Endothelial cell of umbilical vein (primary cell): ENCODE data around the gene HSPA14. TPM values are rescaled to one million over a fixed set of nuclear protein-coding genes. Genes with fewer than 3 reads are reported as not detected.
A peak's percentile ranks its signal among the peaks of the same experiment; 100 is the strongest.

Source experiments
- BruUV-seq: library from RNA; stranded (reverse); fragments of 400-500 nt; replicated peaks from 2 replicates; lab custom pipeline; 2021; lab: Mats Ljungman, UMichigan
- CTCF ChIA-PET: fragments of 300-600, 350-600 bp; sonication (Branson Sonifier 250); formaldehyde crosslinking; loops from one replicate; lab custom pipeline; 2021; ENCODE audit warnings: antibody characterized with exemption, inconsistent platforms; lab: Charles Lee
- POLR2A ChIA-PET: fragments of 300-600, 350-600 bp; sonication (Branson Sonifier 250); formaldehyde crosslinking; loops from one replicate; lab custom pipeline; 2021; ENCODE audit warnings: antibody characterized with exemption, inconsistent platforms; lab: Charles Lee
- DNase-seq: peaks from one replicate; pipeline ENCODE4 v3.0.0-alpha.2; 2011; ENCODE audit warnings: low read depth, low spot score
- FAIRE-seq: peaks from 2 replicates; lab custom pipeline; 2011; peaks lifted over from hg19 to GRCh38; lab: Jason Lieb, UNC
- H2AFZ ChIP-seq: 2 replicates; pipeline ENCODE4 v1.6.0; 2012; ENCODE audit warnings: low read depth, low read length, control low read depth, inconsistent platforms
- H3K27ac ChIP-seq: 2 replicates; pipeline ENCODE4 v1.5.1; 2011; ENCODE audit warnings: low read depth, mild to moderate bottlenecking, control low read depth, low read length, moderate library complexity; ENCODE audit not compliant: insufficient read depth
- H3K27me3 ChIP-seq, 2 experiments: 2 replicates each; pipeline versions ENCODE4 v1.6.0 to v1.6.1; 2011; ENCODE audit warnings: low read length in 2 of 2, mixed read lengths in 1 of 2; ENCODE audit not compliant: control insufficient read depth in 2 of 2, insufficient read depth in 2 of 2
- H3K36me3 ChIP-seq, 2 experiments: 2 replicates in 1 of 2; 3 replicates in 1 of 2; pipeline ENCODE4 v1.5.1; 2011; ENCODE audit warnings: low read length in 2 of 2, mild to moderate bottlenecking in 1 of 2, moderate library complexity in 1 of 2; ENCODE audit not compliant: control insufficient read depth in 2 of 2, insufficient read depth in 2 of 2; ENCODE audit errors: extremely low read depth in 1 of 2
- H3K4me1 ChIP-seq: 3 replicates; pipeline ENCODE4 v1.5.1; 2011; ENCODE audit warnings: mild to moderate bottlenecking, low read length; ENCODE audit not compliant: control insufficient read depth, insufficient read depth; ENCODE audit errors: extremely low read depth
- H3K4me2 ChIP-seq: 2 replicates; pipeline ENCODE4 v1.6.1; 2011; ENCODE audit warnings: low read length, control low read depth, mixed read lengths; ENCODE audit not compliant: insufficient read depth
- H3K4me3 ChIP-seq, 3 experiments: fragments of 200-600 bp in 1 of 3; sonication (generic), shearing (Covaris generic) in 1 of 3; replicated peaks in 1 of 3; 2 replicates each; pipeline ENCODE4 v1.5.1; 2011 to 2016; ENCODE audit warnings: control low read depth in 3 of 3, low read length in 3 of 3, mild to moderate bottlenecking in 2 of 3, inconsistent platforms in 1 of 3, low read depth in 1 of 3, moderate library complexity in 1 of 3; ENCODE audit not compliant: insufficient read depth in 1 of 3
- H3K79me2 ChIP-seq: 2 replicates; pipeline ENCODE4 v1.6.0; 2012; ENCODE audit warnings: low read length, inconsistent platforms; ENCODE audit not compliant: control insufficient read depth, insufficient read depth
- H3K9ac ChIP-seq: replicated peaks from 2 replicates; pipeline ENCODE3; 2011; ENCODE audit warnings: low read length, control low read depth; ENCODE audit not compliant: insufficient read depth; ENCODE audit errors: extremely low read depth
- H3K9me1 ChIP-seq: replicated peaks from 3 replicates; pipeline ENCODE4 v1.6.0; 2011; ENCODE audit warnings: mild to moderate bottlenecking, low read length; ENCODE audit not compliant: control insufficient read depth, insufficient read depth; ENCODE audit errors: extremely low read depth
- H3K9me3 ChIP-seq: replicated peaks from 2 replicates; pipeline ENCODE4 v1.5.1; 2012; ENCODE audit warnings: low read length, inconsistent platforms; ENCODE audit not compliant: control insufficient read depth, insufficient read depth
- H4K20me1 ChIP-seq: replicated peaks from 2 replicates; pipeline ENCODE3; 2011; ENCODE audit warnings: mild to moderate bottlenecking, low read length; ENCODE audit not compliant: control insufficient read depth, insufficient read depth; ENCODE audit errors: extremely low read depth
- CTCF ChIP-seq, 2 donors: IDR thresholded peaks; 1 replicate in 1 of 2; 2 replicates in 1 of 2; pipeline ENCODE4 v1.5.1; 2011; ENCODE audit warnings: low read length in 2 of 2, mild to moderate bottlenecking in 2 of 2, moderate library complexity in 2 of 2, control low read depth in 1 of 2, inconsistent platforms in 1 of 2, low read depth in 1 of 2; ENCODE audit not compliant: insufficient read depth in 1 of 2; ENCODE audit errors: extremely low read depth in 1 of 2
- EZH2 ChIP-seq: IDR thresholded peaks from 2 replicates; pipeline ENCODE4 v1.6.1; 2012; ENCODE audit warnings: borderline replicate concordance, low read depth, mild to moderate bottlenecking, moderate library complexity, low read length, inconsistent platforms; ENCODE audit not compliant: severe bottlenecking
- FOS ChIP-seq: IDR thresholded peaks from 2 replicates; pipeline ENCODE4 v1.6.1; 2011; ENCODE audit warnings: mild to moderate bottlenecking, low read length, moderate library complexity, borderline replicate concordance; ENCODE audit not compliant: insufficient read depth
- GATA2 ChIP-seq: IDR thresholded peaks from 2 replicates; pipeline ENCODE4 v1.7.0; 2011; ENCODE audit warnings: low read depth, mild to moderate bottlenecking, moderate library complexity, mixed read lengths, low read length; ENCODE audit not compliant: insufficient read length, insufficient read depth
- JUN ChIP-seq: IDR thresholded peaks from 2 replicates; pipeline ENCODE4 v1.6.1; 2011; ENCODE audit warnings: borderline replicate concordance, low read depth; ENCODE audit not compliant: insufficient read length, insufficient read depth
- MYC ChIP-seq: IDR thresholded peaks from one replicate; pipeline ENCODE4 v1.6.1; 2011; ENCODE audit warnings: mild to moderate bottlenecking, low read depth, low read length
- POLR2A ChIP-seq: IDR thresholded peaks from 2 replicates; pipeline ENCODE4 v1.6.1; 2012; ENCODE audit warnings: low read depth, mild to moderate bottlenecking, control low read depth, low read length
- POLR2AphosphoS5 ChIP-seq: IDR thresholded peaks from 2 replicates; pipeline ENCODE4 v1.6.1; 2012; ENCODE audit warnings: low read depth, mild to moderate bottlenecking, control low read depth, low read length, moderate library complexity; ENCODE audit not compliant: insufficient read depth
- dilution Hi-C: fragments of 300-500 bp; cut with MboI; formaldehyde crosslinking; loops from one replicate; pipeline ENCODE4 v1.15.0; 2019; ENCODE audit warnings: low sequenced_read_pairs; ENCODE audit not compliant: extremely low pct_ligation_motif_present
- intact Hi-C: fragments of 100-400 bp; cut with micrococcal nuclease; formaldehyde crosslinking; loops from one replicate; pipeline ENCODE4 v1.10.0; 2022
- polyA plus RNA-seq, 4 experiments: library from polyadenylated mRNA; depleted of rRNA in 3 of 4; stranded (reverse) in 3 of 4; unstranded in 1 of 4; fragments of >200 nt; gene quantifications; 2 replicates each; pipeline versions ENCODE4 v1.2.1 to v1.2.3, GENCODE V29; 2011 to 2012; ENCODE audit warnings: missing spikeins in 1 of 4
- total RNA-seq: library from RNA; stranded (reverse); gene quantifications from 2 replicates; pipeline ENCODE4 v1.2.3, GENCODE V29; 2021
- TF ChIP-seq, protein P1 (sequence below): IDR thresholded peaks from 2 replicates; pipeline ENCODE4 v1.6.1; 2011; ENCODE audit not compliant: insufficient read depth, insufficient read length

The HSPA14 gene
- total and polyA plus RNA-seq, 2 donors (not counting 3 experiments of a cell fraction or from before 2014, with no cell fraction given): 7.6 to 15.7 TPM

GRCh38 chr10:14889318-14889717 lies 51.2 kb downstream of the HSPA14 start:
- POLR2A ChIA-PET: no interaction called here
- H3K36me3 ChIP-seq: peaks cover 0 to 5% of the 10 kb centered on the region in 2 experiments
- H2AFZ ChIP-seq: no peak overlapping the region
- H3K27ac ChIP-seq: no peak overlapping the region
- H3K4me2 ChIP-seq: no peak overlapping the region
- no peaks in the 10 kb centered on the region for H3K4me1 ChIP-seq
- no peaks in the 10 kb centered on the region for H3K27me3 ChIP-seq
- no peaks in the 10 kb centered on the region for H3K9me1 ChIP-seq
- H4K20me1 ChIP-seq: peaks cover 3% of the 10 kb centered on the region
- H3K9me3 ChIP-seq: no peaks in the 10 kb centered on the region
- FAIRE-seq (no peak), DNase-seq (peak; percentile 4)
- dilution Hi-C loops: no loop called here
- CTCF ChIA-PET: interaction anchor here (1.4 to 1.8 kb wide), 4 partner anchors 8 to 14 kb away, joined by 5 to 7 read pairs (median 6); partner anchors contain the start of gene SUV39H2
- peaks cover 85% of the 10 kb centered on the region for H3K79me2 ChIP-seq
- TF ChIP-seq CTCF (IDR thresholded peaks at IDR 0.05; ENCODE audit: extremely low read depth in 1 of 2, insufficient read depth in 1 of 2, low read depth in 1 of 2, low read length in 2 of 2): peak in 1 of 2 donors; percentile 16
- TF ChIP-seq JUN: no peak
- no TSS peak for BruUV-seq
- intact Hi-C loops: no loop called here
- no peak overlapping the region for H3K4me3 ChIP-seq
- H3K9ac ChIP-seq: no peak overlapping the region

- Histone ChIP-seq H3K79me2 (peaks cover 78% of the 10 kb centered on the region), H3K9ac (no peak overlapping the region), H3K4me3 (no peak overlapping the region), H3K9me3 (no peaks in the 10 kb centered on the region), H2AFZ (no peak overlapping the region), H3K4me1 (no peaks in the 10 kb centered on the region), H3K4me2 (no peak overlapping the region), H3K27ac (no peak overlapping the region), H3K9me1 (no peaks in the 10 kb centered on the region), H4K20me1 (no peaks in the 10 kb centered on the region), H3K36me3 (peaks cover 0 to 2% of the 10 kb centered on the region in 2 experiments), H3K27me3 (no peaks in the 10 kb centered on the region)
- dilution Hi-C loops: no loop called here
- no TSS peak for BruUV-seq
- CTCF ChIA-PET: no interaction called here
- FAIRE-seq (no peak), DNase-seq (no peak)
- intact Hi-C loops: no loop called here
- TF ChIP-seq FOS: no peak
- no peak for TF ChIP-seq CTCF (IDR thresholded peaks at IDR 0.05; ENCODE audit: extremely low read depth in 1 of 2, insufficient read depth in 1 of 2, low read depth in 1 of 2, low read length in 2 of 2)
- no peak for TF ChIP-seq POLR2AphosphoS5
- no peak for TF ChIP-seq JUN
- no peak for TF ChIP-seq MYC
- TF ChIP-seq GATA2: no peak
- no peak for TF ChIP-seq EZH2
- TF ChIP-seq POLR2A: no peak
- TF ChIP-seq, protein P1, sequence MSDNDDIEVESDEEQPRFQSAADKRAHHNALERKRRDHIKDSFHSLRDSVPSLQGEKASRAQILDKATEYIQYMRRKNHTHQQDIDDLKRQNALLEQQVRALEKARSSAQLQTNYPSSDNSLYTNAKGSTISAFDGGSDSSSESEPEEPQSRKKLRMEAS: no peak
- POLR2A ChIA-PET: no interaction called here
Measured at GRCh38 chr10:14891151-14891550, 53.0 kb downstream of the HSPA14 start.
